ENCODE measurements around the gene BMP7.

BMP7 gene

GRCh38 chr20:57153238-57153905 lies 113.1 kb downstream of the BMP7 start:
- TF ChIP-seq, protein P1, sequence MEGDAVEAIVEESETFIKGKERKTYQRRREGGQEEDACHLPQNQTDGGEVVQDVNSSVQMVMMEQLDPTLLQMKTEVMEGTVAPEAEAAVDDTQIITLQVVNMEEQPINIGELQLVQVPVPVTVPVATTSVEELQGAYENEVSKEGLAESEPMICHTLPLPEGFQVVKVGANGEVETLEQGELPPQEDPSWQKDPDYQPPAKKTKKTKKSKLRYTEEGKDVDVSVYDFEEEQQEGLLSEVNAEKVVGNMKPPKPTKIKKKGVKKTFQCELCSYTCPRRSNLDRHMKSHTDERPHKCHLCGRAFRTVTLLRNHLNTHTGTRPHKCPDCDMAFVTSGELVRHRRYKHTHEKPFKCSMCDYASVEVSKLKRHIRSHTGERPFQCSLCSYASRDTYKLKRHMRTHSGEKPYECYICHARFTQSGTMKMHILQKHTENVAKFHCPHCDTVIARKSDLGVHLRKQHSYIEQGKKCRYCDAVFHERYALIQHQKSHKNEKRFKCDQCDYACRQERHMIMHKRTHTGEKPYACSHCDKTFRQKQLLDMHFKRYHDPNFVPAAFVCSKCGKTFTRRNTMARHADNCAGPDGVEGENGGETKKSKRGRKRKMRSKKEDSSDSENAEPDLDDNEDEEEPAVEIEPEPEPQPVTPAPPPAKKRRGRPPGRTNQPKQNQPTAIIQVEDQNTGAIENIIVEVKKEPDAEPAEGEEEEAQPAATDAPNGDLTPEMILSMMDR (conservative IDR thresholded peaks at IDR 0.05; ENCODE audit: control insufficient read depth, insufficient read depth, low read depth, low read length) = no peak
- no peak overlapping the region for H3K4me3 ChIP-seq (ENCODE audit: control insufficient read depth, low read depth, low read length)
- no peak for DNase-seq (ENCODE audit: low read depth)

DNA sequence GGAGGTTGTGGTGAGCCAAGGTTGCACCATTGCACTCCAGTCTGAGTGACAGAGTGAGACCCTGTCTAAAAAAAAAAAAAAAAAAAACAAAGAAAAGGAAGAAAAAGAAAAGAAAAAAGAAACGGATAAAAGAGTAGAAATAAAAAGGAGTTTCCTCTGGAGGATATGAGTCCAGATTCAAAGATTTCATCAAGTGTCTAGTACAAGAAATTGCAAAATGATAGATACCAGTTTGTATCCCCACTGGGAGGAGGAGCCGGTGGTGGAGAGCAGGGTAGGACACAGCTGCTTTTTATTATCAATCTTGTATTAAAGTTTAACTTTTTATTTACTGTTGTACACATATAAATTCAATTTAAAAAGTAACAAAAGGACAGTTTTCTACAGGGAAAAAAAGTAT lies 113.9 kb downstream of the BMP7 start:
- H3K4me3 ChIP-seq (ENCODE audit: control insufficient read depth, low read depth, low read length) = no peak overlapping the region
- TF ChIP-seq, protein P1 (conservative IDR thresholded peaks at IDR 0.05; ENCODE audit: control insufficient read depth, insufficient read depth, low read depth, low read length) = no peak
- DNase-seq (ENCODE audit: low read depth) = no peak

DNA sequence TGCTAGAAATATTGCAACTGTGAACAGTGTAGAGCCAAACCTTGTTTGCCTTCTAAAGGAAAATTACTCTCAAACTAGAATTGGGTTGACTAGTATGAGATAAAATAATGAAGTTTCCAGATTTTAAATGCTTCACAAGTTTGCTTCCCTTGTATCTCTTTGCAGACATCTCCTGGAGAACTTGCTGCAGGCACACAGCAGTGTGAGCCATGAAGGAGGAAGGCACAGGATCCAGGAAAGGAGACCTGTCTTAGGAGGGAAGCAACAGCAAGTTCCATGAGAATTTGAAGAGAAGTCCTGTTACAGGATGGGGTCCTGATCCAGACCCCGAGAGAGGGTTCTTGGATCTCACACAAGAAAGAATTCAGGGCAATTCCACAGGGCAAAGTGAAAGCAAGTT lies 115.9 kb downstream of the BMP7 start:
- TF ChIP-seq, protein P1 (conservative IDR thresholded peaks at IDR 0.05; ENCODE audit: control insufficient read depth, insufficient read depth, low read depth, low read length) = no peak
- DNase-seq (ENCODE audit: low read depth) = no peak
- no peak overlapping the region for H3K4me3 ChIP-seq (ENCODE audit: control insufficient read depth, low read depth, low read length)

DNA sequence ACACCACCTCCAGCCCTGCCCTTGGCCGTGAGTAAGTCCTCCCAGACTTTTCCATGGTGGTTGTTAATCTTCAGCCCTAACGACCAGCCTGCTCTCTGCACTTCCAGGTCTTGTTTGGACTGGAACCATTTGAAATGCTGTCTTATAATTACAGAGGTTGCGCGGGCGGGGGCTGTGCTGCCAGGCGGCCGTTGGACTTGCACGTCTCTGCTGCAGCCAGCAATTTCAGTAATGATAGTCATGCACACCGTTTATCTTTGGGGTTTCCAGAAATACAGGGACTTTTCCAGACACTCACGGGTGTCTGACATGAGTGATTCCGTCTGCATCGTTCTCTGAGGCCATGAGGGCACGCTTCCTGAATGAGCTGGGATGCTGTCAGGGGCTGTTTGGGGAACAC lies 118.2 kb downstream of the BMP7 start:
- DNase-seq (ENCODE audit: low read depth) = no peak
- TF ChIP-seq, protein P1 (conservative IDR thresholded peaks at IDR 0.05; ENCODE audit: control insufficient read depth, insufficient read depth, low read depth, low read length) = no peak
- no peak overlapping the region for H3K4me3 ChIP-seq (ENCODE audit: control insufficient read depth, low read depth, low read length)

DNA sequence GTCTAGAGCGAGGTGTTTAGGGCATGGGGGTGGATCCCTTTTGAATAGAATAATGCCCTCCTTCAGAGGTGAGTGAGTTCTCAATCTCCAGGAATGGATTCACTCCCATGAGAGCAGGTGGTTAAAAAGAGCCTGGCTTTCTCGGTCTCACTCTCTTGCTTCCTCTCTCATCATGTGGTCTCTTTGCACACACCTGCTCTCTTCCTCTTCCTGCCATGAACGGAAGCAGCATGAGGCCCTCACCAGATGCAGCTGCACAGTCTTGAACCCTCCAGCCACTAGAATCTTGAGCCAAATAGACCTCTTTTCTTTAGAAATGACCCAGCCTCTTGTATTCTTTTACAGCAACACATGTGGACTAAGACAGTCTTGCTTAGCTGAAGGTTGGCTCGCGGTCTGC lies 119.3 kb downstream of the BMP7 start:
- TF ChIP-seq, protein P1 (conservative IDR thresholded peaks at IDR 0.05; ENCODE audit: control insufficient read depth, insufficient read depth, low read depth, low read length) = no peak
- no peak overlapping the region for H3K4me3 ChIP-seq (ENCODE audit: control insufficient read depth, low read depth, low read length)
- no peak for DNase-seq (ENCODE audit: low read depth)

- DNase-seq (ENCODE audit: low read depth) = no peak
- TF ChIP-seq, protein P1 (conservative IDR thresholded peaks at IDR 0.05; ENCODE audit: control insufficient read depth, insufficient read depth, low read depth, low read length) = no peak
- H3K4me3 ChIP-seq (ENCODE audit: control insufficient read depth, low read depth, low read length) = no peak overlapping the region
Measured at GRCh38 chr20:57146155-57146554, 120.3 kb downstream of the BMP7 start.
